Esophagus squamous epithelium (tissue), 4 donors: ENCODE results near the gene LNPEP.

Experiments
- POLR2A ChIP-seq, 4 donors: fragments of 450-650 bp; IDR thresholded peaks; one replicate each; pipeline ENCODE4 v1.6.1; 2017; ENCODE audit warnings: antibody characterized with exemption in 4 of 4, mild to moderate bottlenecking in 4 of 4, moderate library complexity in 3 of 4
- TF ChIP-seq, protein P1 (sequence below), 6 experiments: fragments of 450-650 bp in 4 of 6; fragments of 200-600 bp in 2 of 6; sonication (generic) in 2 of 6; IDR thresholded peaks; one replicate each; pipeline ENCODE4 v1.5.1; 2016 to 2019; ENCODE audit warnings: antibody characterized with exemption in 6 of 6, mild to moderate bottlenecking in 4 of 6, moderate library complexity in 4 of 6

- TF ChIP-seq, protein P1, sequence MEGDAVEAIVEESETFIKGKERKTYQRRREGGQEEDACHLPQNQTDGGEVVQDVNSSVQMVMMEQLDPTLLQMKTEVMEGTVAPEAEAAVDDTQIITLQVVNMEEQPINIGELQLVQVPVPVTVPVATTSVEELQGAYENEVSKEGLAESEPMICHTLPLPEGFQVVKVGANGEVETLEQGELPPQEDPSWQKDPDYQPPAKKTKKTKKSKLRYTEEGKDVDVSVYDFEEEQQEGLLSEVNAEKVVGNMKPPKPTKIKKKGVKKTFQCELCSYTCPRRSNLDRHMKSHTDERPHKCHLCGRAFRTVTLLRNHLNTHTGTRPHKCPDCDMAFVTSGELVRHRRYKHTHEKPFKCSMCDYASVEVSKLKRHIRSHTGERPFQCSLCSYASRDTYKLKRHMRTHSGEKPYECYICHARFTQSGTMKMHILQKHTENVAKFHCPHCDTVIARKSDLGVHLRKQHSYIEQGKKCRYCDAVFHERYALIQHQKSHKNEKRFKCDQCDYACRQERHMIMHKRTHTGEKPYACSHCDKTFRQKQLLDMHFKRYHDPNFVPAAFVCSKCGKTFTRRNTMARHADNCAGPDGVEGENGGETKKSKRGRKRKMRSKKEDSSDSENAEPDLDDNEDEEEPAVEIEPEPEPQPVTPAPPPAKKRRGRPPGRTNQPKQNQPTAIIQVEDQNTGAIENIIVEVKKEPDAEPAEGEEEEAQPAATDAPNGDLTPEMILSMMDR (IDR thresholded peaks at IDR 0.05), result no peak
- no peak for TF ChIP-seq POLR2A (IDR thresholded peaks at IDR 0.05)
Measured at GRCh38 chr5:97071993-97072392, 136.1 kb downstream of the LNPEP start.
